SIG-M5 (cell line): ENCODE measurements around the gene TRAPPC8.
"Not testable (repeated sequence)": the region's sequence is repeated elsewhere in the genome, so short reads cannot be mapped to it uniquely, and the experiment has no call there.

Source experiments
- DNase-seq: peaks from one replicate; lab custom pipeline; 2025; lab: John Stamatoyannopoulos, UW

The TRAPPC8 gene

GRCh38 chr18:31857526-31858106 lies 85.3 kb downstream of the TRAPPC8 start:
- no peak for DNase-seq

- DNase-seq = no peak
Measured at GRCh38 chr18:31850844-31851243, 92.1 kb downstream of the TRAPPC8 start.

DNA sequence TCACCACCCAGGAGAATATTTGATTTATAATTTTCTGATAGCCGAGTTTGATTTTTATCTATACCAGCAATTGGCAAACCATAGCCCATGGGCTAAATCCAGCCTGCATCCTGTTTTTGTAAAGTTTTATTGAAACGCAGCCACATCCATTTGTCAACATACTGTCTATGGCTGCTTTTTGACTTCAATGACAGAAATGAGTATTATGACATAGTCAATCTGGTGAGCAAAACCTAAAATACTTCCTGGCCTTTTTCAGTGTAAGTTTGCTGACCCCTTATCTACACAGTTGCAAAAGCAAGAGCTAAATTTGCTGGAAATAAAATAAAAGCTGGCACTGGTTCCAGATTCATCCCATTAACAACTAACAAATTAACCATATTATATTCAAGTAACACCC lies 102.4 kb downstream of the TRAPPC8 start:
- DNase-seq = no peak

DNA sequence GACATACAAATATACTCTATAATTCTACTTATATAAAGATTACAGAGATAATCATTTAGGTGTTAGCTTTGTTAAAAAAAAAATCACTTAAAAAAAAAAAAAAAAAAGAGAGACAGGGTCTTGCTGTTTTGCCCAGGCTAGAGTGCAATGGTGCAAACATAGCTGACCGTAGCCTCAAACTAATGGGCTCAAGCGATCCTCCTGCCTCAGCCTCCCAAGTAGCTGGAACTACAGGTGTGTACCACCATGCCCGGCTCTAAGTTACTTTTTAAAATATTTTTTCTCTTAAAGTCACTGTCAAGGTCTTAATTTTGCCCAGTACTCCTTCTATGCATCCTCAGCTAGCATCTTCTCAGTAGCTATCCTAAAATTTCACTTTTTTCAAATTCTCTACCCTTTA lies 105.0 kb downstream of the TRAPPC8 start:
- no peak for DNase-seq

DNA sequence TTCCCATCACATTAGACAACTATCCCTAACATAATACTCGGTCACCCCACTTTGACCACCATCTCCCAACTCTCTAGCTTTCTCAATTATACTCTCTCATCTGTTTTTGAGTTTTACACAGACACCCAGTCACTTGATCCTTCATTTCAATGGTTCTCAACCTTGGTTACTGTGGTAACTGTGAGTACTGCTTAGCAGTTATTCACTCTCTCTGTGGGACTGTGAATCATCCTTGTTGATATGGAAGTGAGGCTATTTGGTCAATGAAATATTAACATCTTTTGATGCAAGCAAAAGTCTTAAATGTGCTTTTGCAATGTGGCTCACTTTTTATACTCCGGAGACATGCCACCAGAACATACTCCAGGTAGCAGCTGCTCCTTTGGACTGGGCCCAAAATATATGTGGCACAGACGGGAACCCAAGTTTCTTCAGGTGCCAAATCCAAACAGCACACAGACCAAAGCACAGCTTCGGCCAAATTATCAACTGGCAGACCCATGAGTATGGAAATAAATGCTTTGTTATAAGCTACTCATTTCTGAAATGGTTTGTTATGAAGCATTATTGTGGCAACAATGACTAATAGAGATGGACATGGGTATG lies 107.3 kb downstream of the TRAPPC8 start:
- DNase-seq = no peak

DNA sequence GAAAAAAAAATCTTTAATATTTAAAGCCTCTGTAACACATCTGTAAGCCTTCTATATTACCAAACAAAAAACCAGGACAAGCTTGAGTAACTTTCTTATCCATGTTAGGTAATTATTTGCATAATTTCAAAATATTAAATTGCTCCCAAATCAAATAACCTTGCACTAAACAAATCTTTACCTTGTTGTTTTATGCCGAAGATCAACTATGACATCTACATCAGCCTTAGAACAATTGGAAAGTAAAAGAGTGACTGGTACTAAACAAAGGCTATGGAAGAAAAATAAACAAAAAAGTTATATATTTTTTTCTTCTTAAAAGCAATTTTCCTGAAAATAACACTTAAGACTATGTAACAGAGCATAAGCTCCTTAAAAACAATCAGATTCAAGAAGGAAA lies 111.0 kb downstream of the TRAPPC8 start:
- DNase-seq = no peak

GRCh38 chr18:31830686-31831085 lies 112.2 kb downstream of the TRAPPC8 start:
- DNase-seq = no peak

GRCh38 chr18:31828613-31829012 lies 114.3 kb downstream of the TRAPPC8 start:
- DNase-seq = no peak

DNA sequence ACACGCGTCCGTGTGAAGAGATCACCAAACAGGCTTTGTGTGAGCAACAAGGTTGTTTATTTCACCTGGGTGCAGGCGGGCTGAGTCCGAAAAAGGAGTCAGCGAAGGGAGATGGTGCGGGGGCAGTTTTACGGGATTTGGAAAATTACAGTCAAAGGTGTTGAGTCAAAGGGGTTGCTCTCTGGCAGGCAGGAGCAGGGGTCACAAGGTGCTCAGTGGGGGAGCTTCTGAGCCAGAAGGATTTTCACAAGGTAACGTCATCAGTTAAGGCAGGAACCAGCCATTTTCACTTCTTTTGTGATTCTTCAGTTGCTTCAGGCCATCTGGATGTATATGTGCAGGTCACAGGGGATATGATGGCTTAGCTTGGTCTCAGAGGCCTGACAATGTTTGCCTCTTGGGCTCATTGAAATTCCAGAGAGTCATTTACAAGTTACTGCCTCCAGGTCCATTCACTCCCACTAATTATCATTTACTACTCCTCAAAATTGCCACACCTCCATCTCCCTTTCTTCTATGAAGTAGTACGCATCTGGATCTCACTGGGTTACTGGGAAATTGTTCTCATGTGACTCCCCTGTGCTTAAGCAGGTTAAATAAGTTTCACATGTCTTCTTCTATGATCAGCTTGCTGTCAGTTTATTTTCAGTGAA lies 116.1 kb downstream of the TRAPPC8 start:
- DNase-seq = not testable (repeated sequence)

DNA sequence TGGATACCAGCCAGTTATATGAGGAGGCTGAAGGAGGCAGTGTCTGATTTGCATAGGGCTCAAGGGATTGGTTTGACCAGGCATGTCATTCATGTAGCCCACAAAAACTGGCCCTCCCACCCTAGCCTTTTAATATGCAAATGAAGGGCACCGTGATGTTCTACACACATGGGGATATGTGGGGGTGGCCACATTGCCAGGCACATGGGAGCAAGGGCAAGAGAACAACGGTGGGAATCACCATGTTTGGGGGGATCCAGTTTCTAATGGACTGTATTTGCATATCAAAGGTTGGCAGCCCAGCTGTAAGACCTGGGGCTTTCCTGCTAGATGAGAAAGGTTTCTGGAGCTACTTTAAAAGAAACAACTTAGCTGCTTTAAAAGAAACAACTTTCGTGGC lies 117.2 kb downstream of the TRAPPC8 start:
- DNase-seq = no peak

GRCh38 chr18:31821545-31822171 lies 121.3 kb downstream of the TRAPPC8 start:
- DNase-seq = no peak

GRCh38 chr18:31819925-31820229 lies 123.1 kb downstream of the TRAPPC8 start:
- no peak for DNase-seq

DNA sequence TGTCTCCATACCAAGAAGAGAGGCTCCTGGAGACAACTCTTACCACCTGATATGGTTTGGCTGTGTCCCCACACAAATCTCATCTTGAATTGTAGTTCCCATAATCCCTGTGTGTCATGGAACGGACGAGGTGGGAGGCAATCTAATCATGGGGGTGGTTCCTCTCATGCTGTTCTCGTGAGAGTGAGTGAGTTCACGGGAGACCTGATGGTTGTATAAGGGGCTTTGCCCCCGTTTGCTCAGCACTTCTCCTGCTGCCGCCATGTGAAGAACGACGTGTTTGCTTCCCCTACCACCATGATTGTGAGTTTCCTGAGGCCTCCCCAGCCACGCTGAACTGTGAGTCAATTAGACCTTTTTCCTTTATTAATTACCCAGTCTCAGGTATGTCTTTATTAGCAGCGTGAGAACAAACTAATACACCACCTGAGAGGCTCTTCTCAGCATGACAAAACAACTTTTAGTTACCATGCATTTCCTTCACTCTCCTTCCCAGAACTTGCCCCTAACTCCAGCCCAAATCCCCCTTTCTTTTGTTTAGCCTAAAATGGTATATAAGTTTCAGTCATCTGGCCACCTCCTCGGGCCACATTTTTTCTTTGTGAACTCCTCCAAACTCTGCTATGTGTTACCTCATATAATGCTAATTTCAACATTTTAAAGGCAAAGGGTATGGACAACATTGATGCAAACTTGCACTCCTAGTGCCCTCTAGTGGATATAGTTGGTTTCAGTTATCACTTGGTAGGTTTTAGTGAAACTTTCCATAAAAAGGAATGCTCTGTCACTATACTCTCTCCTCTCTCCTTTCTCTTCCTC lies 123.6 kb downstream of the TRAPPC8 start:
- DNase-seq = no peak

DNA sequence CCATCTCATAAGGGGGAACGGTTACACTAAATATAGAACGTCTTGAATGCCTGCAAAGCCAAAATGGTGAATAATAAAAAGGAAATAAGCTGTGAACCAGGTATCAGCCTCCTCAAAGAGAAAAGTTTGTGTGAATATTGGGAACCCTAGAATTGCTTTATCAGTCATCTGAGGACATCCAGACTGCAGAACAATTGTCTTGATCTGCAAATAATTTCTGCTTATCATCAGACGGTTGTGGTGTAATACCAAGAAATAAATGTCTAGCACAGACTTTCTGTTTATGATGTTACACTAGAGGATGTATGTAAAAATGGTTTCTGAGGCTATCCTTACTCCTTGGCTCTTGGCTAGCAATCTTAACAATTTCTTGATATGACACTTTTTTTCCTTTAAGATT lies 128.8 kb downstream of the TRAPPC8 start:
- no peak for DNase-seq

GRCh38 chr18:31810336-31811130 lies 132.4 kb downstream of the TRAPPC8 start:
- DNase-seq = not testable (repeated sequence)

- not testable (repeated sequence) for DNase-seq
Measured at GRCh38 chr18:31809049-31809448, 133.9 kb downstream of the TRAPPC8 start.

GRCh38 chr18:31801078-31801477 lies 141.8 kb downstream of the TRAPPC8 start:
- DNase-seq = no peak

GRCh38 chr18:31799257-31799656 lies 143.7 kb downstream of the TRAPPC8 start:
- not testable (repeated sequence) for DNase-seq

- no peak for DNase-seq
Measured at GRCh38 chr18:31798399-31798798, 144.5 kb downstream of the TRAPPC8 start.

DNA sequence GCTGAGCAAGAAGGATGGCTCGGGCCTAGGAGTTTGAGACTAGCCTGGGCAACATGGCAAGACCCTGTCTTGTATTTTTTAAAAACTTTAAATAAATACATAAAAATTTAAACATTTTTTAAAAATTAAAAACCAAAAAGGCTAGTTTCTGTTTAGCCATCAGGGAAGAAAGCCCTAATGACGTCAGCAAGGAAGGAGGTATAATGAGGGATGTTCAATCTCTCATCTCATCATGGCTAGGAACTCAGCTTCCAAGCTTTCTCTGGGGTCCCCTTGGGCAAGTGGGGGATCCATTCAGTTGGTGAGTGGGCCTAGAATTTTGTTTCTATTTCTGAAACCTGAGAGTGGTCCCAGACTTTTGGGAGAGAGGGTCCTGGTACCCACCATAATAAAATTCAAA lies 147.2 kb downstream of the TRAPPC8 start:
- DNase-seq = no peak

GRCh38 chr18:31793531-31793930 lies 149.4 kb downstream of the TRAPPC8 start:
- no peak for DNase-seq

GRCh38 chr18:31792580-31792911 lies 150.4 kb downstream of the TRAPPC8 start:
- DNase-seq = no peak
